Peyer's patch (tissue), 4 donors: ENCODE results near the gene SUGCT.

Experiments used
- POLR2A ChIP-seq, 2 donors: fragments of 450-650 bp; IDR thresholded peaks; one replicate each; pipeline ENCODE4 v1.5.1; 2017; ENCODE audit warnings: antibody characterized with exemption in 2 of 2, mild to moderate bottlenecking in 2 of 2, moderate library complexity in 2 of 2
- TF ChIP-seq, protein P1 (sequence below), 6 experiments: fragments of 450-650 bp in 4 of 6; fragments of 200-600 bp in 2 of 6; sonication (generic) in 1 of 6; IDR thresholded peaks; one replicate each; pipeline ENCODE4 v1.5.1; 2017 to 2019; ENCODE audit warnings: antibody characterized with exemption in 6 of 6, mild to moderate bottlenecking in 3 of 6, moderate library complexity in 1 of 6

DNA sequence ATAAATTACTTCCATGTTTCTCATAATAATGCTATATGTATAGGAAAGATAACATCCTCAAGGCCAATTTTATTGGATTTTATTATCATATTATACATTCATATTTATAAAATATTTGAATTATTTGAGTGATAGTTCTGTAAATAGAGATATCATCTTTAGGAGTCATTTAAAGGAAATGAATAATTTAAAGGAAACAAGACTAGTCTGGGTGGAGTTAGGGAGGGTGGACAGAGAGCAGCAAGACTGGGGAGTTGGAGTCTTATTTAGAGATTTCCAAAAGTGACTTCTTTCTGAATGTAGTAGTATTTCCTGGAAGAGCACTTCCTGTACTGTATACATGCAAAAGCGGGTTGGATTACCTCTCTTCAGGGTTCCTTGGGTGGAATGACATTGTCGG lies 342.3 kb downstream of the SUGCT start:
- TF ChIP-seq, protein P1, sequence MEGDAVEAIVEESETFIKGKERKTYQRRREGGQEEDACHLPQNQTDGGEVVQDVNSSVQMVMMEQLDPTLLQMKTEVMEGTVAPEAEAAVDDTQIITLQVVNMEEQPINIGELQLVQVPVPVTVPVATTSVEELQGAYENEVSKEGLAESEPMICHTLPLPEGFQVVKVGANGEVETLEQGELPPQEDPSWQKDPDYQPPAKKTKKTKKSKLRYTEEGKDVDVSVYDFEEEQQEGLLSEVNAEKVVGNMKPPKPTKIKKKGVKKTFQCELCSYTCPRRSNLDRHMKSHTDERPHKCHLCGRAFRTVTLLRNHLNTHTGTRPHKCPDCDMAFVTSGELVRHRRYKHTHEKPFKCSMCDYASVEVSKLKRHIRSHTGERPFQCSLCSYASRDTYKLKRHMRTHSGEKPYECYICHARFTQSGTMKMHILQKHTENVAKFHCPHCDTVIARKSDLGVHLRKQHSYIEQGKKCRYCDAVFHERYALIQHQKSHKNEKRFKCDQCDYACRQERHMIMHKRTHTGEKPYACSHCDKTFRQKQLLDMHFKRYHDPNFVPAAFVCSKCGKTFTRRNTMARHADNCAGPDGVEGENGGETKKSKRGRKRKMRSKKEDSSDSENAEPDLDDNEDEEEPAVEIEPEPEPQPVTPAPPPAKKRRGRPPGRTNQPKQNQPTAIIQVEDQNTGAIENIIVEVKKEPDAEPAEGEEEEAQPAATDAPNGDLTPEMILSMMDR (IDR thresholded peaks at IDR 0.05), result no peak
- no peak for TF ChIP-seq POLR2A (IDR thresholded peaks at IDR 0.05)
